Measurements from ENCODE around the gene ANXA6.
A peak's percentile ranks its signal among the peaks of the same experiment; 100 is the strongest.

ANXA6 gene

DNA sequence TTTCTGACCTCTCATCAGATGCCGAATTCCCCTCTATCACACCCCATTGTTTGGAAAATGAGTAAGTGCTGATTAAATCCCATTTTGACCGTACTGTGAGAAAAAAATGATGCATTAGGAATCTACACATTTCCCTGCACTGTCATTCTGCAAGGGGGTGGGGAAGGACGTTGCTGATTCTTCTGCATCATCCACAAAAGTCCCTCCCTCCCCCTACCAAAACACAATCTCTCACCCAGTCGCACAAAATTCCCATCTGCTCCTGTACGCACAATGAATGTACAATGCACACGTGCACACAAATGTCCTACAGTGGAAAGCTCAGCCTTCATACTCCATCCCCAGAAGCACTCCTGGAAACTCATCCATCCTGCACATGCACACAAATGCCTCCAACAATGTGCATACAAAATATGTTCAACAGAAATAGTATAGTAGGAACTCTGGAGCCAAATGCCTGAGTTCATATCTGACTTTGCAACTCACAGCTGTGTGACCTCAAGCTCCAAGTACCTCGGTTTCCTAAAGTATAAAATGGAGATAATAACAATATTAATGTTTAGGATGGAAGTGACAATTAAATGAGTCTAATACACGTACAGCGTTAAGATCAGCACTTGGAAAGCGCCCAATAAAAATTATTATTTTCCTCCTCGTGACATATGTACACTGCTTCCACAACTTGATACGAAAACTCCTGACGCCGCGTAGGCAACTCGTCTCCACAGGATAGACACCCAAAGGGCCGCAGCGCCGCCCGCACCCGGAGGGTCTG is 77.6 kb downstream of the ANXA6 start:
- DNase-seq: peak; percentile 72

DNA sequence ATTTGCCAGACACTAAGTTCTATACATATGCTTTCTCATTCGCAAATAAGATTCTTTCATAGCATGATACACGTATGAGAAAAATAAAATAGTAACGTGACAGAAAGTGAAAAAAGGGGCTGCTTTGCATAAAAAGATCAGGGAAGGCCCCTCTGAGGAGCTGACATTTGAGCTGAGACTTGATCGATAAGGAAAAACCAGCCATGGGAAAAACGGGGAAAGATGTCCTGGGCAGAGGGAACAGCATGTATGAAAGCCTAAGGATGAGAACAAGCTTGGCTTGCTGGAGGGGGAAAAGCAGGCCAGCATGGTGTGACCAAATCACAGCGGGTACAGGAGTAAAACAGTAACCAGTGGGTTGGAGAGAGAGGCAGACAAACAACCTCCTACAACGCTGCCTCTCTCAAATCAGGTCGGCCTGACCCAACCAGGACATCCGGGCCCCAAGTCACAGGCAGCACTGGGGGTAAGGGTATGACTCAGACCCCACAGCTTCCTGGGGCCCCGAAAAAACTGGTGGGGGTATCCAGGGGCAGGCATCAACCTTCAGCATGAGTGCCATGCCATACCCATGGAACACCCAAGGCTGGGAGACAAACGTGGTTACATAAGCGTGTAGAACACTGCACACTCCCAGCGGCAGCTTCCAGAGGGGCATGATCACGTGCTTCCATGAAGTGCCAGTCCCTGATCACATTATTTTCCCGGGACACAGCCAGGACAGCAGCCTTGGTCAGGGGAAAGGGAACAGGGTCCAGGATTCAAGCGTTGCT is 78.9 kb downstream of the ANXA6 start:
- no peak for DNase-seq

DNA sequence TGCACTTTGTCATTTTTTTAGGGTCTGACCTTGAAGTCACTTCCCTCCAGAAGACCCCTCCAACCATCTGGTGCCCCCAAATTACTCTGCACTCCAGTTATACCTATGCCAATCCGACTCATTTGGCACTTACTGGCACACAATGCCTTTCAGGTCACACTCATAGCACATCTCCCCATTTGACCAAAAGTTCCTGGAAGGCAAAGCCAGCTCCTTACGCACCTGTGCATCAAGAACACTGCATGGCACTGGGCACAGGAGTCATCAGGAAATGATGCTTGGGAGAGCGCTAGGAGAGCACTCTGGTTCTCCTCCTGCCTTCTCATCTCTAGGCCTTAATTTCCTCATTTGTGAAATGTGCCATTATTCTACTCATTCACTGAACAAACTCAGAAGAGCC is 79.6 kb downstream of the ANXA6 start:
- DNase-seq: no peak

DNA sequence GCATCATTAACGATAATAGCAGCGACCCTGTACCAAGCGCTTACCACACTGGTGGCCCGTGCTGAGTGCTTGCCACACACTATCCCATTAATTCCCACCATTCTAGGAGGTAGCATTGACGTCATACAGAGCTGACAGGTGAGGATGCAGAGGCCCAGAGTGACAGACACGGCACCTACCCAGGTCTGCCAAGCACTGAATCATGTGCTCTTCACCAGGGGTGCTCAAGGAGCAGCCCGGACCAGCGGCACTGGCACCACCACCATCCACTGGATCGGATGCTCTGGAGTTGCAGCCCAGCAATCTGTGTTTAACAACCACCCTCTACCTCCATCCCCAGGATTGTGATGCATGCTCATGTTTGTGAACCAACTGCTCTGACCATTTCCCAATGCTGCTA is 80.2 kb downstream of the ANXA6 start:
- no peak for DNase-seq

DNA sequence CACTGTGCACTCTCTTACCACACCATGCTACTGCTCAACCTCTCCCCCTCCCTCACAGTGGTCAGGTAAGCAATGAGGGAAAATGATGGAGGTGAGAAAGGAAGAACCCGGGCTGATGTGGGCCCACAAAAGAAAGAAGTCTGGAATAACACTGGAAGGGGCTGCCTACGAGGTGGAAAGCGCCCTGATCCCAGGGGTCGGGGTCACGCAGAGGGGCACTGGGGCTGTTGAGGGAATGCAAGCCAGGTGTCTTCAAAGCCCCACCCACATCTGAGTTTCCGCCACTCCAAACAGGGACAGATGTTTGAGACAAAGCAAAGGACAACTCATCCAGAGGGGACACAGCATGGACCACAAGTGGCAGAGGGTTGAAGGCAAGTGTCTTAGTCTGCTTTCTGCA is 81.0 kb downstream of the ANXA6 start:
- no peak for DNase-seq

DNA sequence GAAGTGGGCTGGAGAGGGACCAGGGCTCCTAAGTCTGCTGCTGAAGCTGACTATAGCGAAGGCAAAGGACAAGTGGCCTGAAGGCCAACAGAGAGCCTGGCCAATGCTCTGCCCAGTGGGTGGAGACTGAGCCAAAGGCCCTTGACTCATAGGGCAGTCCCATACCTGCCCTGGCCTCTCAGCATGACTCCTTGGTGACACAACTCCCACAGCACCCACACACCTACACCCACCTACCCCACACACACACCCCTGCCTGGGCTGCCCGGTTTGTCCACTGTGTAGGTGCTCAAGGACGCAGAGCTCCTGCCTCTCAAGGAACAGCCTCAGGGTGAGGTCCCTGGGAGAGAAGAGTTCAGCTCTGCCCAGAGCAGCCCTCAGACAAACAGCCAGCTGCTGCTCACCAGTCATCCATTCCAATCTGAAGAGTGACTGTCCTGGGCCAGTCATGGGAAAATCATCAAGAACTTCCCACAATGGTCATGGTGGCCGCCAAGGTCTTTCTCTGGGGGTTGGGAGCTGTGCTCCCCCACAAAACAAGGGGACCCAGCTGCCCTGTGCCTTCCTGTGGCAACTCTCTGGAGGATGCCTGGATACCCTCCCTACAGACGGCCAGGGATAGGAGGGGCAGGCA is 81.8 kb downstream of the ANXA6 start:
- DNase-seq: no peak

DNA sequence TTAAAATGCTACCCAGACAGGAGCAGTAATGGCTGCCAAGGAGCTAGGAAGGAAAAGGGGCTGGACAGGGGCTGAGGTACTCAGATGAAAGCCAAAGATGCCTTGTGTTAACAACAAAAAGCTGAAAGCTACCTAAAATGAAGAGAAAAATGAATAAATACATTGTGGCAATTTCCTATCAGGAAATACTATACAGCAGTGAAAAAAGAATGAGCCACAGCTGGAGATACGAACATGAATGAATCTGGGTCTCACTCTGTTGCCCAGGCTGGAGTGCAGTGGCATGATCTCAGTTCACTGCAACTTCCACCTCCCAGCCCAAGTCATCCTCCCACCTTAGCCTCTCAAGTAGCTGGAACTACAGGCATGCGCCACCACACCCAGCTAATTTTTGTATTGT is 83.0 kb downstream of the ANXA6 start:
- DNase-seq: no peak

DNA sequence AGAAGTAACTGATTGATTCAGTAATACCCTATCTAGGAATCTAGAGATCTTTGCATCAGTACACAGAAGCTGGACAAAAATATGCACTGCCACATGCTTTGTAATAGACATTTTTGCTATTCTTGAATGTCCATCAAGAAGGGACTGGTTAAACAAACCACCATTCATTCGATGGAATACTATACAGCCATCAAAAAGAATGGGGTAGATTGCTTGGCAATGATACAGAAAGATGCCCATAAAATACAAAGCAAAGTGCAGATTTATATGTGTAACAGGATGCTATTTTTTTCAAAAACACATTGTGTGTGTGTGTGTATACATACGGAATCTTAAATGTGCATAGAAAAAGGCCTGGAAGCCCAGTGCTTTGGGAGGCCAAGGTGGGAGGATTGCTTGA is 84.3 kb downstream of the ANXA6 start:
- DNase-seq: no peak

DNA sequence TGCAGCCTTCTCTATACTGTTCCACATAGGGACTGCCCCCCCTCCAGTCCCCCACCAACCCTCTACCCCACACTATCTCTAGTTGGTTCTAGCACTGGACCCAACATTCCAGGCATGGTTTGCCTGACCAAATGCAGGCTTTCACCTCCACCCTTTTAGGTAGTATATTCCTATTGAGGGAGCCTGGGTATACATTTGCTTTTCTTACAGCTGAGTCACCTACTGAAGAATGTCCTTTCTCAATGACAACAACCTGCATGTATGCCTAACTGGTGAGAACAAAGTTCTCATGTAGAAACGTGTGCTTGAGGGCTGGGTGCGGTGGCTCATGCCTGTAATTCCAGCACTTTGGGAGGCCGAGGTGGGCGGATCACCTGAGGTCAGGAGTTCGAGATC is 85.0 kb downstream of the ANXA6 start:
- no peak for DNase-seq

DNA sequence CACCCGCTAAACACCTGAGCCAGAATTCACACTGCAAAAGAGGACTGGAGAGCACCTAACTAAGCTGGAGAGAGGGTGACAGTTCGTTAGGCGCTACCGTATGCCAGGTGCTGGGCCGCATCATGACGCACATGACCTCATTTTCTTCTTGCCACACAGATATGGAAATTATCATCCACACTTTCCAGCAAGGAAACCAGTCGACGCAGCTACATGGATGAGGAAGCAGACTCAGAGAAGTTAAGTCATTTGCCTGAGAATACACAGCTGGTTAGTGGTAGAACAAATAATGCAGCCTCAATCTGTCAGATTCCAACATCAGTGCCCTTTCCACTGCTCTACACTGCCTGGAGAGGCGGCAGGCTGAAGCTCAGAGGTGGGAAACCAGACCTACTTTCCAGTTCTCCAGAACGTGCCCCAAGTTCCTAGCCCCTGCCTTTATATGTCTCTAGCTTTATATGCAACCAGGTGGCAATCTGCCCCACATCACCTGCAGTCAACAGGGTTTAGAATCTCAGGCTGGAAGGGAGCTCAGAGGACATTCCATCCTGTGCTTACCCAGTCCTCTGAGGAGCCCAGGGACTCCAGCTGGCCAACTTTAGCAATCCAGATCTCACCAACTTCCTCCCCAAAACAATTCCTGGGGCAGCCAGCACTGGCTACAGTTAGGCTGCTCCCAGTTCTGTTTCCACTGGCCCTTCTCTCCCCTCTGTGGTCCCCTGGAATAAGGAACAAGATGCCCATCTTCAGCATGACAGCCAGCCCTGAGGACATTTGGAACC is 85.5 kb downstream of the ANXA6 start:
- DNase-seq: no peak

DNA sequence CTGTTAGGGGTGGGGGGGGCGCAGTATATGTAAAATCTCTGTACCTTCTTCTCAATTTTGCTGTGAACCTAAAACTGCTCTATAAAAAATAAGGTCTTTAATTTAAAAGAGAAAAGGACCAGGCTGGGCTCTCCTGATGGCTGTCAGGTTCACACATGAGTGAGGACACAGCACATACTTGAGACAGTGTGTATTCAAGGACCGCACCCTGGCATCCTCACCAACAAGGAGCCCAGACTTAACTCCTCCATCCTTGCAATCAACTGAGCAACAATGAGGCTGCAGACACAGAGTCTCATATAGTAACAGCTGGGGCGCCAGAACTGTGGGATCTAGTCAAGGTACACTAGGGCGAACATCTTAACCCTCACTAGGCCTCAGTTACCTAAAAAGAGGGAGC is 86.6 kb downstream of the ANXA6 start:
- no peak for DNase-seq

DNA sequence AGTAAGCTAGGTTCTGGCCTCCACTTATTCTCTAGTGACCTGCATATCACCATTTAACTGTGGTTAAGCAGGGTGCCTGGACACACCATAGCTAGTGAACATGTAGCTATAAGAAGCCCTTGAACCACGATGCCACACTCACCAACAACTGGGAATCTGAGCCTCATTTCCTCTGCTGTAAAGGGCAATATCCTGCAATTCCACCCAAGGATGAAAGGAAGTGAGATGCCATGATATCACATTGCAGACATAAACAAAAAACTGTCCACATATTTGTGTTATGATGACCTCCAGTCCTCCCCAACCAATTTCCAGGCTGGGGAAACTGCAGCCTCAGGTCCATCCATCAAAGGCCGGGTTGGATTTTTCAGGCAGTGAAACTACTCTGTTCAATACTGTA is 87.1 kb downstream of the ANXA6 start:
- no peak for DNase-seq

DNA sequence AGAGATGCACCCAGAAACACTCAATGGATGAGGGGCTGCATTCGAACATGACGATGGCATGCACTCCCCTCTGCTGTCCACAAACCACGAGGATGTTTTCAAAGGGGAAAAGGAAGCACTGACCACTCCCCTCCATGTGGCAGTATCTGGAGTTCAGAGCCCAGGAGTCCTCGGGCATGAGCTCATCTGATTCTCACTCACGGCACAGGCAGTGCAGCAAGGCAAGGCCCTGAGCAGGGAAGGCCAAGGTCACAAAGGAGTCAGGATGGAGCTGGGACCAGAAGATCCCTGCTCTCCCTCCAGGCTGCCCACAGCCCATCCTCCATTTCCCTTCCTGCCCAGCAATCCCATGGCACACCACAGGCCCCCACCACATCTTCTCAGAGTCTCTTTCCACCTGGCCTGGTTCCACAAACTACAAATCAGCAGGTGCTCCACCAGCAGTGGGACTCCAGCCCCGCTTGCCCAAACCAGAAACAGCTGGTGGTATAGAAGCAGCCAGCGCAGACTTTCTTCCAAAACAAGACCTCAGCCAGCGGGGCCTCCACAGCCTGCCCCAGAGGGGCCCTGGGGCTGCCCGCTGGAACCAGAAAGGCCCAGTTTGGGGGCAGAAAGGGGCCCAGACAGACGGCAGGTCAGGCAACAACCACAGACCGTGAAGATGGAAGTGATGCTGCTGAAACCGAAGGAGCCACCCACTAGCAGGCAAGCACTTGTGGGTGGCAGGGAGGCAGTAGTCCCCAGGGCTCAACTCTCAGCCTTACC is 89.0 kb downstream of the ANXA6 start:
- no peak for DNase-seq

DNA sequence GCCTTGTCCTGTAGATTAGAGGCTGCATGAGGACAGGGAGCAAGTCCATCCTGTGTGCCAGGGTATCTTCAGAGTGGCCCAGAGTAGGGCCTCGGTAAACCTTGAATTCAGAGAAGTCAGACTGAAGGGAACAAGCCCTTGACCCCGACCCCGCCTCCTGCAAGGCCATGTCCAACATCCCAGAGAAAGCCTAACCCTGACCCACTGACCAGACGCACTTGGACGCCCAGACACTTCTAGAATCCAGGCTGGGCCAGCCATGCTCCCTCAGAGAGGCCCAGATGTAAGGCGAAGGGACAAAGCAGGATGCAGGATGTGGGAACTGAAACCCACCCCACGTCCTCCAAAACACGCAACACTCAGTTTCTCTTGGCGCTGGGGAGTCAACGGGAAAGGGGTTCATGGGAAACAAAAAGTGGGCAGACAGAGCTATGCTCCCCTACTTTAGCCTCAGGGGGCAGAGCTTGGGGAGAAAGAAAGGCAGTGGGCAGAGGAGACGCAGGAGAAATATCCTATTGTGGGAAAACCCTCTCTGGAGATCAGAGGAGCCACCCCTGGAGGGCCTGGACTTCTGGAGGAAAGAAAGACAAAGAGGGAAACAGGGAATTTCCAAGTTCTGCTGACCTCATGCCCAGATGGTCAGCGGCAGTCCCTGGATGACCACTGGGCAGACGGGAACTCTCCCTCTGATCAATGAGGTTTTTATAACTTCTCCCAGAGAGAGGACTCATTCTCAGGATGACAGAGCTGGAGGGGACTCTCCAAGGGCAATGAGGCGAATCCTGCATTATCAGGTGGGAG is 89.7 kb downstream of the ANXA6 start:
- DNase-seq: no peak

DNA sequence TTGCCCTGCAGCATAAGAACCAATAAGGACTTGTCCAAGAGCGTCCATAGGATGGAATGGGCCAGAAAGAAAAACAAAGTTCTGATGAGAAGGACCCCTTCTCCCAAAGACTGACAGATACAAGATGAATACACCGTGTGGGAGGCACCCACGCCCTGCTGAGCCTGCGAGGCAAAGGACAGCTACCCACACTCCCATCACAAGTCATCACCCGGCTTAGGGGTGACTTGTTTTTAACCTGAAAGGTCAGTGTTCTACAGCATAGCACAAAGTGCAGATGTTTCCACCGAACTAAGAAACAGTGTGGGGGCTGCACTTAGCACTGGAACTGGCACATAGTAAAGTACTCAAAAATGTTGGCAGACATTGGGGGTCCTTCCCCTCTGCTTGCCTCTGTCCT is 90.7 kb downstream of the ANXA6 start:
- no peak for DNase-seq

DNA sequence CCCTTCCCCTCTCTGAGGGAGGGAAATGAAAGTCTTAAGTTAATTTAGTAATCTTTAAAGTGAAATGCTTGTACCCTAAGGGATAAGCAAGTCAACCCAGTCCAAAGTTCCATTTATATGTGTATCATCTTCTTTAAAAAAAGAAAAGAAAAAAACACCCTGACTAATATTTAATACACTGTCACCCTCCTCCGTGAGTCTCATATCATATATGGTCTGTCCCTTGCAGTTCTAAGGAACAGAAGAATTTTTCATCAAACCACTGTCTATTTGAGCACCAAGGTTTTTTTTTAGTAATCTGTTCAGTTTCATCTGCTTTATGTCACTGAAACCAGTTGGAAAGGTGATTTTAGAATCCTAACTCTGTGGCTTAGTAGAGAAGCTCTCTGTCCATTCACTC is 92.0 kb downstream of the ANXA6 start:
- no peak for DNase-seq

DNA sequence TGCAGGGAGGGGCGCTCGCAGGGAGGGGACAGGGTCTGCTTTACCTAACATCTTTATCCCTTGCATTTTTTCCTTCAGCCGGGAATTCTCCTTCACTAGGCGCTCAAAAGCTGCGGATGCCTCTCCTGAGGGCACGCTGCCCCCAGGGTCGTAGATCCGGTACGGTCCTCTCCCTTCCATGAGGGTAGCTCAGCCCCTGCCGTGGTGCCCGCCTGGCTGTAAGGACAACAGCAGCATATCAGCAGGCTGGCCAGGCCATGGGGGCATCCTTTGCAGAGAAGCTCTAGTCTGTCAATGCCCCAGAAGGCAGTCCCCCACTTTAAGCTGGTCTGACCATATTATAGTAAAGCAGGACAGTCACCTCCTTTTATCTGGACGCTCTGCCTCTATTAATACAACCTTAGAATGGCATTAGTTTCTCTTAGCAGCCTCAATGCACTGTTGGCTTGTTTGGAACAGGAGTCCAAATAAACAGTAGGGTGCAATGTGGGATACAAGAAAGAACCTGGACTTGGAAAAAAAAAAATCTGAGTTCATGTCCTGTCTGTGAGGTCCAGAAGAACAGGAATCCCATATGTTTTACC is 92.6 kb downstream of the ANXA6 start:
- no peak for DNase-seq

DNA sequence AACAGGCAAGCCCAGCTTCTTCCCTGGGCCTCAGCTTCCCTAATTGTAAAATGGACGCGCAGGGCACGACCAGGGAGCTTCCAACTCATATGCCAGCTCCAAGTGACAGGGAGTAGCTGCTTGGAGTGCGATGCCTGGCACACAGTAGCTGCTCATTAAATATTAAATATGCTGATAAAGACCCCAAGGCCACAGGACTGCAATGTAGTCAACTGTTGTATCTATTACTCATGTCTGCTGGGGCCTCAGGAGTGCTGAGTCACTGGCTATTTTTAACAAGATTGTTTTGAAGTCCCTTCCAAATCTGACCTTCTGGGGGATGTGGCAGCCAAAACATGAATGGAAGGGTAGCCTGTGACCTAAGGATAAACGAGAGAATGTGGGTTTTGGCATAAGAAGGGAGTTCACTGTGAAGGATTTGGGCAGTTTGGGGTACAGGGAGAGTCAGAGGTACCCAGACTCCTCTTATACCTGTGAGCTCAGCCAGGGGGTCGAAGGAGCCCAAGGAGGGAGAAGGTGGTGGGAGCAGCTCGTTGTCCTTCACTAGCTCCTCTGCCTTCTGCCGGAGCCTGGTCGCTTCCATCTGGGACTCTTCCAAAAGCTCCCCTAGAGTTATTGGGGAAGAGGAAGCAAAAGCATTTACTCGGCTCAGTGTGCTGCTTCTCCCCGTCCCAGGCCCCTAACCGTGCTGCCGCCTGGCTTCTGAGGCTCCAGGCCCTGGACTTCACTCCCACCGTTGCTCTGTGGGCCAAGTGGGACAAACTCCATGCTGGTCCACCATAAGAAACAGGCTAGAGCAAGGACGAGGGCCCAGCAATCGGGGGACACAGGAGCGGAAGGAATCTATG is 94.2 kb downstream of the ANXA6 start:
- DNase-seq: peak; percentile 67

DNA sequence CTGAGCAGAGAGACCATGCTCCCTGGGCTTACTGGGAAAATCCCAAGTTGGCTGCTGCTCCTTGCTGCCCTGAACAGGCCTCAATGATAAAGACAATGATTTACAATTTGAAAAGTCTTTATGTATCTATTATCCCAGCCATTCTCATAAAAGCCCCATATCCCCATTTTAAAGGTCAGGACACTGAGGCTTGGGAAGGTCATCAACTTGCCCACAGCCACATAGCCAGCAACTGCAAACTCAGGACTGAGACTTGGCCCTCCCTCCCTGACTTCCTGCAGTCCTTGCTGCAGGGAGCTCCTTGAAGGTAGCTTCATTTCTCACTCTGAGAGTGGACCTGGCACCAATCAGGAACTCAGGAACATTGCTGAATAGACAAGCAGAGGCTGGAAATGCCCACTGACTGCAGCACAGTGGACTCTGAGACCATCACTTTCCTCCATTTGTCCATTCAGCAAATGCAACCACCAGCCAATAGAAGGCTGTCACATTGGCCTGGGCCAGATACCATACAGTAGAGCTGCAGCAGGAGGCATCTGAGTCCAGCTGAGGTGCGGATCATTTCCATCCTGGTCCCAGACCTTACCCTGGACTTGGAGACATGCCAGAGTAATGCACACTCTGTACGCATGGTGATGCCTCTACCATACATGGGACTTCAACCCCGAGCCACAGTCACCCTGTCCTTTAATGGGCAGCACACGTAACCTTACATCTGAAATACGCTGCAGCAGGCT is 95.0 kb downstream of the ANXA6 start:
- no peak for DNase-seq

DNA sequence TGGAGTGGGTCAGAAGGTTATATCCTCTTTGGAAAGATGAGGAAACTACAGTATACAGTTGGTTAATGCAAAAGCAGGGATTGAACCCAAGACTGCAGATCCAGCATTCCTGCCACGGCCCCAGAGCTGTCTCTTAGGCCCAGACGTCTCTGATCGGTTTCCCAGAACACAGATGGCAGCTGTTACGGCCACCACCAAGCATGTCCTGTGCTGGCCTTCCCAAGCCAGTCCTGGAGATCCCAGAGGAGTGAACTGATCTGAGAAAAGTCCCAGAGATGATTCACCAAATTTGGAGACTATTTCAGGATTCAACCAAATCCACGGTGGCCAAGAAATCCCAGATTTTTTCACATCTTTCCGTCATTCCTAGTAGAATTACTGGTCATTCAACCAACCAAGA is 96.8 kb downstream of the ANXA6 start:
- DNase-seq: no peak
